ENCODE measurements around the gene WSCD2. TPM values are rescaled to one million over a fixed set of nuclear protein-coding genes. Genes with fewer than 3 reads are reported as not detected.

WSCD2 gene
- total RNA-seq, 6 experiments from 2014 or later = not detected

DNA sequence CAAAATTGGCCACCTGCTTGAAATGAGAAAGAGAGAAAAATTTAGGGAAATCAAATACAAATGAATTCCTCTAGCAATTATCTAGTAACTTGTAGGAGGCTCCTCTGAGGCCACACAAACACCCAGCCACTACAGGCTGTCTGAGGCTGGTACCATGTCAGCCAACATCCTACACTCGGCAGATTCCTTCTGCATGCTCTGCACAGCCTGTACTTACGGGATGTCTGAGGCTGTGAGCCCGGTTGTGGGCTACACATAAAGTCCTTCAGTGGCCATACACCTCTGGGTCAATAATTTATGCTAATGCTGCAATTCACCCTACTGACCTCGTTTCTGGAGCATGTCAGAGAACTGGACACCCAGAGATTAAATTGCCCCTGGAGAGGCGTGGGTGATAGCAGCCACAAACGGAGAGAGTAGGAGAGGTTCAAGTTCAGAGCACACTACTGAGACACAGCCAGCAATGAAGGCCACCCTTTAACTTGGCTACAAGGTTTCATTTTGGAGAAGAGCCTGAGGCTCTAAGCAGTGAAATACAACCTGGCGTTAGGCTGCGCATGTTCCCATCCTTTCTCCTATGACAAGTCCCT lies 28.9 kb downstream of the WSCD2 start:
- H3K4me3 Mint-ChIP-seq = no peak overlapping the region
- 0 out of 2 replicates have a peak, but pooled peaks cover 5% of the 10 kb centered on the region for H3K36me3 Mint-ChIP-seq (ENCODE audit: low read depth)
- no peak for DNase-seq
- peaks cover 84% of the 10 kb centered on the region for H3K9me3 Mint-ChIP-seq
- H3K27me3 Mint-ChIP-seq (ENCODE audit: insufficient read depth) = peaks cover 4% of the 10 kb centered on the region; the same call in 1 of the 2 replicates
- H3K4me1 Mint-ChIP-seq (ENCODE audit: low read depth) = no peaks in the 10 kb centered on the region
- H3K27ac Mint-ChIP-seq = no peak overlapping the region
- TF ChIP-seq, protein P1, sequence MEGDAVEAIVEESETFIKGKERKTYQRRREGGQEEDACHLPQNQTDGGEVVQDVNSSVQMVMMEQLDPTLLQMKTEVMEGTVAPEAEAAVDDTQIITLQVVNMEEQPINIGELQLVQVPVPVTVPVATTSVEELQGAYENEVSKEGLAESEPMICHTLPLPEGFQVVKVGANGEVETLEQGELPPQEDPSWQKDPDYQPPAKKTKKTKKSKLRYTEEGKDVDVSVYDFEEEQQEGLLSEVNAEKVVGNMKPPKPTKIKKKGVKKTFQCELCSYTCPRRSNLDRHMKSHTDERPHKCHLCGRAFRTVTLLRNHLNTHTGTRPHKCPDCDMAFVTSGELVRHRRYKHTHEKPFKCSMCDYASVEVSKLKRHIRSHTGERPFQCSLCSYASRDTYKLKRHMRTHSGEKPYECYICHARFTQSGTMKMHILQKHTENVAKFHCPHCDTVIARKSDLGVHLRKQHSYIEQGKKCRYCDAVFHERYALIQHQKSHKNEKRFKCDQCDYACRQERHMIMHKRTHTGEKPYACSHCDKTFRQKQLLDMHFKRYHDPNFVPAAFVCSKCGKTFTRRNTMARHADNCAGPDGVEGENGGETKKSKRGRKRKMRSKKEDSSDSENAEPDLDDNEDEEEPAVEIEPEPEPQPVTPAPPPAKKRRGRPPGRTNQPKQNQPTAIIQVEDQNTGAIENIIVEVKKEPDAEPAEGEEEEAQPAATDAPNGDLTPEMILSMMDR (IDR thresholded peaks at IDR 0.05) = no peak

DNA sequence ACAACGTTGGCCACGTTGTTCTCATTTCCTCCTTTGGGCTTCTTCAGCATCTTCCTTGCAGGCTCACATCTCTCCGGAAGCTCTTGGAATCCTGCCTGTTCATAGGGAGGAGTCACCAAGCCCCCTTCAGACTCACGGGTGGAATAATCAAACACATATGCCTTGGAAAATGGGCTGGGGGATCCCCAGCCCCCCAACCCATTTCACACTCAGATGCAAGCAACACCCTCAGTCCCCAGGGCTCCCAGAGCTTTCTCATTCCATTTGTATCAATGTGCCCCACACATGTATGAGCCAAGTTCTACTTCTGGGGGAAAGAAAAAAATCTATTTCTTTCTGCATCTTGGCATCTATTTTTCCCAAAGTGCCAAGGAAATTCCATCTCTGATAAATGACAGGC lies 33.1 kb downstream of the WSCD2 start:
- no peak overlapping the region for H3K27ac Mint-ChIP-seq
- H3K36me3 Mint-ChIP-seq (ENCODE audit: low read depth) = no peaks in the 10 kb centered on the region
- H3K9me3 Mint-ChIP-seq = peaks cover 81% of the 10 kb centered on the region
- no peak for DNase-seq
- peaks cover 4% of the 10 kb centered on the region; the same call in 1 of the 2 replicates for H3K27me3 Mint-ChIP-seq (ENCODE audit: insufficient read depth)
- no peaks in the 10 kb centered on the region for H3K4me1 Mint-ChIP-seq (ENCODE audit: low read depth)
- TF ChIP-seq, protein P1 (IDR thresholded peaks at IDR 0.05) = no peak
- H3K4me3 Mint-ChIP-seq = no peak overlapping the region

DNA sequence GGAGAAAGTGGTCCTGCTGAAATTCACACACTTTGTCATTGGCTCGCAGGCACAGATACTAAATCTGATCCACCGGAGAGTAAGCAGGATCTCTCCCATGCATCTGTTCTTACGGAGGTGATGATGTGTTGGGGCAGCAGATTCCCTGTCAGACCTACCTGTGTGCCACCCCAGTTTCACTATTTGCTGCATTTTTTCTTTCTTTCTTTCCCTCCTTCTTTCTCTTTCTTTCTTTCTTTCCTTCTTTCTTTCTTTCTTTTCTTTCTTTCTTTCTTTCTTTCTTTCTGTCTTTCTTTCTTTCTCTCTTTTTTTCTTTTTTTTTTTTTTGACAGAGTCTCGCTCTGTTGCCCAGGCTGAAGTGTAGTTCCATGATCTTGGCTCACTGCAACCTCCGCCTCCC lies 37.4 kb downstream of the WSCD2 start:
- TF ChIP-seq, protein P1 (IDR thresholded peaks at IDR 0.05) = no peak
- H3K9me3 Mint-ChIP-seq = peaks cover 62% of the 10 kb centered on the region
- no peak for DNase-seq
- no peaks in the 10 kb centered on the region for H3K36me3 Mint-ChIP-seq (ENCODE audit: low read depth)
- H3K4me1 Mint-ChIP-seq (ENCODE audit: low read depth) = no peaks in the 10 kb centered on the region
- H3K27me3 Mint-ChIP-seq (ENCODE audit: insufficient read depth) = peaks cover 3% of the 10 kb centered on the region; the same call in 1 of the 2 replicates
- no peak overlapping the region for H3K4me3 Mint-ChIP-seq
- H3K27ac Mint-ChIP-seq = no peak overlapping the region

DNA sequence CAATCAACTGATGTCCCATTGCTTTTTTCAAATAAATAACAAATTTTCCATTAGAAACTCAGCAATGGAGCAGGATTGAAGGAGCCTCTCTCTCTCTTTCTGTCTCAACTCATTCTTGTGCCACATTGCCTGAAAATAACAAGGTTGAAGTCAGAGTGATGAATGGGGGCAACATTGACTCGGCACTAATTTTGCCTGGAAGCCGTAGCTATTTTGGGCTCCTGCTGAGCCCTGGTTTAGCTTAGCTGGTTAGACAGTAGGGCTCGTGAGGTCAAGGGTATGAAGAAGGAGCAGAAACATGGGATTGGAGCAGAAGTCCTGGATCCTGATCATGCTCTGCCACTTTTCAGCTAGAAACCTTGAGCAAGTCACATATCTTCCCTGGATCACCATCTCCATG lies 38.9 kb downstream of the WSCD2 start:
- Mint-ChIP-seq H3K4me1 (ENCODE audit: low read depth) (no peaks in the 10 kb centered on the region), H3K4me3 (no peak overlapping the region), H3K36me3 (ENCODE audit: low read depth) (no peaks in the 10 kb centered on the region), H3K27ac (no peak overlapping the region), H3K27me3 (ENCODE audit: insufficient read depth) (peaks cover 1% of the 10 kb centered on the region), H3K9me3 (peaks cover 64% of the 10 kb centered on the region)
- TF ChIP-seq, protein P1 (IDR thresholded peaks at IDR 0.05) = no peak
- DNase-seq = no peak

DNA sequence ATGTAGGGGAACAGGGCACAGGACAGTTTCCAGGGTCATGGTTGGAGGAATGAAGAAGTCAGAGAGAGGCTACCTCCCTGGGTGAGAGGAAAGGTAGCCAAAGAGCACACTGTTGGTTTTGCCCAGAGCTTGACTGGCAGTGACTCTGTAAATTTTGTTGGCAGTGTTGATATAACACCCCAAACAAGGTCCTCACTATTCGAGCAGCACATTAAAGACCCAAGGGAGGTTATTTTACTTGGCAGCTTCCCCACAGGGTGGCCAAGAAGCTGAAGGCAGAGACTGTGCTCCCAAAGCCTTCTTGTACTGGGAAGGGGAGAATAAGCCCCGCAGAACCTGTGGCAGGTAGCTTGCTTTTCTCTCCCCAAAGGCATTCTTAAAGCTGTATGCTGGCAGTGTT lies 40.6 kb downstream of the WSCD2 start:
- Mint-ChIP-seq H3K27me3 (ENCODE audit: insufficient read depth) (peaks cover 1% of the 10 kb centered on the region), H3K9me3 (peaks cover 60% of the 10 kb centered on the region)
- TF ChIP-seq, protein P1 (IDR thresholded peaks at IDR 0.05) = no peak

More for the DNA sequence above, 40.6 kb downstream of the WSCD2 start:
- Mint-ChIP-seq H3K4me3 (no peak overlapping the region), H3K4me1 (ENCODE audit: low read depth) (no peaks in the 10 kb centered on the region), H3K27ac (no peak overlapping the region), H3K36me3 (ENCODE audit: low read depth) (no peaks in the 10 kb centered on the region)
- DNase-seq = no peak
